ENCODE results near the gene SLC44A3.

- TF ChIP-seq CTCF (IDR thresholded peaks at IDR 0.05; ENCODE audit: low read length) (no peak), EZH2 (optimal IDR thresholded peaks at IDR 0.05; ENCODE audit: low read depth, low read length) (no peak), EZH2phosphoT487 (IDR thresholded peaks at IDR 0.05; ENCODE audit: low read length) (no peak)
These were observed 12.3 kb downstream of the SLC44A3 start for GRCh38 chr1:94832446-94832845.
